ENCODE measurements around the gene DNASE1L1.

DNA sequence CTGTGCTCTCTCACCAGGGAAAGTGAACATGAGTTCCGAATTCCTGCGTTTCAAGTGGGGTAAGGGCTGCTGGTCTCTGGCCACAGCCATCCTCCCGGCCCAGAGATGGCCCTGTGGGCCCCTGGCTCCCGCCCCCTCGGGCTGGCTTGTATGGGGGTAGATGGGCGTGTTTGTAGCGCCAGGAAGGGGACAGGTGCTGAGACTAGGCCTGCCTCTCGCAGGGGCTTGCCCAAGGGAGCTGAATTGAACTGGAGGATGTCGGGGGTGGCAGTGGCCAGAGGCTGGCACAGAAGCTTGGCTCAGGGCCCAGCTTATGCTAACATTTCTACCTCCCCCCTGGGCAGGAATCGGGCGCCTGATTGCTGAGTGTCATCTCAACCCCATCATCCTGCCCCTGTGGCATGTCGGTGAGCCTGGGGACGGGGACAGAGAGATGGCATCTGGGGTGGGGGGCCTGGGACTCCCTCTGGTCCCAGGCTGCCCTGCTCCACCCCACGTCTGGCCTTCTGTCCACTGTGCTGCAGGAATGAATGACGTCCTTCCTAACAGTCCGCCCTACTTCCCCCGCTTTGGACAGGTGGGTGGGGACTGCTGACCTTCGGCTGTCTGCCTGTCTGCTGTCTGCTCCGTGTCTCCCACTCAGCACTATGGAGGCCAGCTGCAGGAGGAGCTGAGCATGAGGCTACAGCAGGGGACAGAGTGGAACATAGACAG is 10.8 kb upstream of the DNASE1L1 start:
- TF ChIP-seq, protein P1, sequence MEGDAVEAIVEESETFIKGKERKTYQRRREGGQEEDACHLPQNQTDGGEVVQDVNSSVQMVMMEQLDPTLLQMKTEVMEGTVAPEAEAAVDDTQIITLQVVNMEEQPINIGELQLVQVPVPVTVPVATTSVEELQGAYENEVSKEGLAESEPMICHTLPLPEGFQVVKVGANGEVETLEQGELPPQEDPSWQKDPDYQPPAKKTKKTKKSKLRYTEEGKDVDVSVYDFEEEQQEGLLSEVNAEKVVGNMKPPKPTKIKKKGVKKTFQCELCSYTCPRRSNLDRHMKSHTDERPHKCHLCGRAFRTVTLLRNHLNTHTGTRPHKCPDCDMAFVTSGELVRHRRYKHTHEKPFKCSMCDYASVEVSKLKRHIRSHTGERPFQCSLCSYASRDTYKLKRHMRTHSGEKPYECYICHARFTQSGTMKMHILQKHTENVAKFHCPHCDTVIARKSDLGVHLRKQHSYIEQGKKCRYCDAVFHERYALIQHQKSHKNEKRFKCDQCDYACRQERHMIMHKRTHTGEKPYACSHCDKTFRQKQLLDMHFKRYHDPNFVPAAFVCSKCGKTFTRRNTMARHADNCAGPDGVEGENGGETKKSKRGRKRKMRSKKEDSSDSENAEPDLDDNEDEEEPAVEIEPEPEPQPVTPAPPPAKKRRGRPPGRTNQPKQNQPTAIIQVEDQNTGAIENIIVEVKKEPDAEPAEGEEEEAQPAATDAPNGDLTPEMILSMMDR (IDR thresholded peaks at IDR 0.05; ENCODE audit: low read length) = no peak
- no peak for TF ChIP-seq EZH2 (IDR thresholded peaks at IDR 0.05; ENCODE audit: borderline replicate concordance, low read length)

Measured in OCI-LY1 (cell line).